Jurkat, Clone E6-1 (cell line): Measurements from ENCODE around the gene FOXL1.
"Not testable (repeated sequence)": the region's sequence is repeated elsewhere in the genome, so short reads cannot be mapped to it uniquely, and the experiment has no call there.

Experiments used
- DNase-seq: peaks from one replicate; pipeline ENCODE4 v3.0.0-alpha.2; 2011; ENCODE audit warnings: low read depth, low spot score
- H3K4me3 ChIP-seq: 2 replicates; pipeline ENCODE4 v1.5.1; 2011; ENCODE audit warnings: mild to moderate bottlenecking, low read length, control low read depth, moderate library complexity

The FOXL1 gene

DNA sequence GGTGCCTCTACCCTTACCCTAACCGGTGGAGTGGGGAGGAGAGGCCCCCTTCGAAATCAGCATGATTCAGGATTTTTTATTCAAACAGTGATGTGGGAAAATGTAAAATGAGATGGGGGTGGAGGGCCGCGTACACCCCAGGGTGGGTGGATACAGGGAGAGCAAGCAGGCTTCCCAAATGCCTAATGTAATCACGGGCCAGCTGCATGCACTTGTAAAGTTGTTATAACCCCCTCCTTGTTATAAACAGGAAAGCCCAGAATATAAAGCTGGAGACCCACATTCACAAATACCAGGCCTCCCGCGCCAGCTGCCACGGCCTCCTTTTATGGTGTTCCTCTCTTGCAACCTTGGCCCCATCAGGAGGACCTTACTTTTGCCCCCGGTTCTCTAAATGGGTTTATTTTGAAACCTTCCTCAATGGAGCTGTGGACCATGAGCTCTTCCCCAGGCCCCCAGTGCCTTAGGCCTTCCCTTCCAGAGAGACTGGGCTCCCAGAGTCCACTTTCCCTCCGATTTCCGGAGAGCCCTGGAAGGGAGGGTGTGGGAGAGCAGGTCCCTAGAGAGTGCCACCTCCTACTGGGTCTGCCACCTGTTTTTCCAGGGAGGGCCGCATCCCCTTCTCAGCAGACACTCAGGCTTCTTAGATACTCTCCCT is 906 bp upstream of the FOXL1 start:
- DNase-seq, result no peak
- H3K4me3 ChIP-seq, result no peak overlapping the region

- H3K4me3 ChIP-seq, result no peak overlapping the region
- no peak for DNase-seq
Observed at GRCh38 chr16:86578611-86579267, 390 bp downstream of the FOXL1 start.

GRCh38 chr16:86579268-86580062 is 1.1 kb downstream of the FOXL1 start:
- no peak for DNase-seq

DNA sequence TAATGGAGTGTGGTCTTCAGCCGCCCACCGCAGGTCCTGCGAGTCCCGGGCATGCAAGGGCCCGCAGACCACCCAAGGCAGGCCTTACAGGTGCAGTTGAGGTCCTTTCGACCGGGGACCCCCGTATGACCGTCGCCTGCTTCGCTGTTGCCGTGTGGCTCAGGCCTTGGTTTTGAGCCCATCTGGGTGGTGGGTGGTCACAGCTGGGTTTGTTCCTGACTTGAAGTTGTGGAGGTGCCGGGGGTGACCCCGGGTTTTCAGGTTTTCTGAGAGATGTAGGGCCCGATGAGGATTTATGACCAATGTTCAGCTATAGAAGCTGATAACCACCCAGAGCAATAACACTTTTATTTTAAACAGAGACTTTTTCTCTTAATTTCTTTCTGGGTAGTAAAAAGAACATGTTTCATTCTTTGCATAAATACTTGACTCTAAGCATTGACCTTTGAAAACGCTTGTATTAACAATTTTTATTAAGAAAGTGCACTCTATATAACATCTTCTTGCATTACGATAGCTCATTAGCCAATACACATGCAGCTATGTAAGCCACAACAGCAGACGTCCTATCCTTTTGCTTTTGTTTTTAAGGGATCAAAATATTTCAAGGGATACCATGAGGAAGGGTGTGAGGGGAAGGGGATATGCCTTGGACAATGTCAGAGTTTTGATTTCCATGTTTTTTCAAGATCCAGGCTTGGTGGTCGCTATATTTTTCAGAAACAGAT is 1.9 kb downstream of the FOXL1 start:
- H3K4me3 ChIP-seq, result no peak overlapping the region
- DNase-seq, result no peak

More at GRCh38 chr16:86579268-86580062, 1.1 kb downstream of the FOXL1 start:
- no peak overlapping the region for H3K4me3 ChIP-seq

GRCh38 chr16:86580791-86581170 is 2.4 kb downstream of the FOXL1 start:
- no peak for DNase-seq
- H3K4me3 ChIP-seq, result no peak overlapping the region

DNA sequence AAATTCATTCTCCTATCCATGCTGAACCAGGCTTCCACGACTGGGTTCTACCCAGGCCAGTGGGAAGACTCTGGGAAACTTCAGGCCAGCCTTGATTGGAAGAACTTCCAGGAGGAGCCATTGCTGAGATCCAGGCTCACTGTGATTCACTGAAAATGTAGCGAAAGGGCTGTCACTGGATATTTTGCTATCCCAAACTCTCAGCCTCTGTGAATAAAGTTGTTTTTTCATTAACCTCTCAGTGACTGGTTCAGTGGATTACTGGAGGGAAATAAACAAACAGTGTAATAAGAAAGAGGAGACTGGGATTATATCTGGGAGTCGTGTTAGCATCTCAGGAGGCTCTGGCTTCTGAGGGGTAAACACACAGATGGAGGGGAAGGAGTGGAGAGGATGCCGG is 3.1 kb downstream of the FOXL1 start:
- no peak for DNase-seq
- no peak overlapping the region for H3K4me3 ChIP-seq

GRCh38 chr16:86584071-86584685 is 5.8 kb downstream of the FOXL1 start:
- no peak overlapping the region for H3K4me3 ChIP-seq
- no peak for DNase-seq

DNA sequence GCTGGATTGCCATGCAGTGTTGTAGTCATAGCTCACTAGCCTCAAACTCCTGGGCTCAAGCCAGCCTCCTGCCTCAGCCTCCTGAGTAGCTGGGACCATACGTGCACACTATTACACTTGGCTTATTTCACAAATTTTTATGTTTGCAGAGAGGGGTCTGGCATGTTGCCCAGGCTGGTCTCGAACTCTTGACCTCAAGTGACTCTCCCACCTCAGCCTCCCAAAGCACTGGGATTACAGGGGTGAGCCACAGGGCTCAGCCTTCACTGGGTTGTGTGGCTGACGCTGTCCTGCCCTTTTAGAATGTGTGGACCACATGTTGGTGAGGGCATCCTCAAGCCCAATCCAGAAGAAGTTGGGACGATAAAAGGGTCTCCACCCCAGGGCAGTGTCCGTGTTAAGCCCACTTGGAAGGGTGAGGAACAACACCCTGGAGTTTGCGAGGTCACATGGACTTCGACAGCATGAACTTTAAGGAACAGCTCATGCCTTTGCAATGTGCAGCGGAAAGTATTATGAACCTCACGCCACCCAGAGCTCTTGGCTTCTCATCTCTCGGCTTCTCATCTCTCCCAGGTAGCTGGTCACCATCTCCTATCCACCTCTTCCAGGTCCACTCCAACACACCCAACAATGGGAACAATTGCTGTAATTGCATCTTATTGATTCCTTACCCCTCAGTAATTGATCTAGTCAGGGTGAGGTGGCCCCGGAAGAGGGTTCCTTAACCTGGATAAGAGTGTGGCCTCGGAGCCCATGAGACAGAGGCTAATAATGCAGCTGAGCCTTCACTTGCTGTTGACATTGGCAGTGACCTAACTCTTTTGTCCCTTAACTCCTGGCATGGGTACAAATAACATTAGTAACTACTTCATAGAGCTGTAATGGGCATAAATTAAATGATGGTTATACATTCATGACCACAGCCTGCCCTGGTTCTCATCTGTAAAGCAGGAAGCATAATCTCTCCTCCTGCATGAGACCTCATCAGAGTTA is 6.7 kb downstream of the FOXL1 start:
- DNase-seq, result no peak
- no peak overlapping the region for H3K4me3 ChIP-seq

DNA sequence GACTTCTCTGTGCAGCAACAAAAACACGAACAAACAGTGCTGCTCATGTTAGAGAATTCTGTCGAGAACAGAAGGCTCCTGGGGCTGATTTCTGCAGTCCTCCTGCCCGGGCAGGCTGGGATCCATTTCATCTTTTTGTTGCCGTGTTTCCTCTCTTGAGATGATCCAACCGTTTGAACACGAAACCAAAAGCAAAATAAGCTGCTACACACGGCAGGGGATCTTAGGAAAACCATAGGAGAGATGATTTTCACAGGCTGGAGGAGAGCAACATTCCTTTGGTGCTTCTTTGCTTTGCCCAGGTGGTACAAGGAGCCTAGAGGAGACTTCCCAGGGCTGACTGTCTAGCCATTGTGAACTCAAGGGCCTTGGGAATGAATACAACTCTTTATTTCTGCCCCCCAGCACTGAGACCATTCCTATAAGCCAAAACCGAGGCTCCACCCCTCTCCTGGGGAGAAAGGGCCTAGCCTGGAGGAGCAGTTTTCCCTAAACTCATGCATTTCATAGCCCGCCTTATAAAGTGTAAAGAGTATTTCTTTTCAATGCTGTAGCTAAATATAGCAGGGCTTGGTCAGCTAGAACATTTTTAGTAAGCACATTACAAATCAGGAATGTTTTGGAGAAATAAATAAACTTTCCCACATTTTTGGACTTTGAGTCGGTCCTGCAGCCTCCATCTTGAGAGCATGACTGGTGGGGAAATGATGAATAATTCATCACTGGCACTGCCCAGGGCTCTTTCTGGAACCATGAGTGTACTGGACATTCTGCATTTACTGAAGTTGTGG is 7.7 kb downstream of the FOXL1 start:
- no peak overlapping the region for H3K4me3 ChIP-seq
- DNase-seq, result no peak

DNA sequence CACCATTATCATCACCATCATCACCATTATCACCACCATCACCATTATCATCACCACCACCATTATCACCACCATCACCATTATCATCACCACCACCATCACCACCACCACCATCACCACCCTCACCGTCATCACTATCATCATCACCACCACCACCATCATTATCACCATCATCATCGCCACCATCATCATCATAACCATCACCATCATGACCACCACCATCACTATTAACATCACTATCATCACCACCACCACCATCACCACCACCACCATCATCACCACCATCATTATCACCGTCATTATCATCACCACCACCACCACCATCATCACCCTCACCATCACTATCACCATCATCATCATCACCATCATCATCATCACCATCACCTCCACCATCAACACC is 9.1 kb downstream of the FOXL1 start:
- no peak overlapping the region for H3K4me3 ChIP-seq
- DNase-seq, result no peak

- H3K4me3 ChIP-seq, DNase-seq: not testable (repeated sequence)
Observed at GRCh38 chr16:86587955-86588354, 9.6 kb downstream of the FOXL1 start.

- no peak for DNase-seq
Observed at GRCh38 chr16:86590501-86591144, 12.3 kb downstream of the FOXL1 start.

GRCh38 chr16:86591270-86591669 is 12.9 kb downstream of the FOXL1 start:
- DNase-seq, result no peak
- no peak overlapping the region for H3K4me3 ChIP-seq

More at GRCh38 chr16:86590501-86591144, 12.3 kb downstream of the FOXL1 start:
- H3K4me3 ChIP-seq, result no peak overlapping the region

GRCh38 chr16:86593913-86594620 is 15.7 kb downstream of the FOXL1 start:
- no peak overlapping the region for H3K4me3 ChIP-seq
- no peak for DNase-seq

DNA sequence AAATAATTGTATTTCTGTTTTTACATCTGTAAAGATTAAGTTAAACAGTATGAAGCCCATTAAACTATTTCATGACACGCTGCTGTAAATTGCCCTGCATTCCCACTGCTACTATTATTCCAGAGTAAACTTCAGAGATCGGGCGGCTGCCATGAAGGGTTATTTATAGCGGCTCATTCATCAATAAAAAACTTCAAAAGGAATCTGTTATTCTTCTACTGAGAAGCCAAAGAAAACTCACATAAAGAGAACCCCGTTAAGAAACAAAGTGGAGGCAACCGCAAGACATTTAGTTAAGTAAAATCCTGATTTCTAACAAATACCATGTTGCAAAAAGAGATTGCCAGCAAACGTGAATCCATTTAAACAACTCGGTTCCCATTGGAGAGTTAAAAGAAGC is 16.4 kb downstream of the FOXL1 start:
- no peak overlapping the region for H3K4me3 ChIP-seq
- DNase-seq, result no peak

GRCh38 chr16:86595983-86596605 is 17.7 kb downstream of the FOXL1 start:
- H3K4me3 ChIP-seq, result no peak overlapping the region
- no peak for DNase-seq
